A673 (cell line): ENCODE results near the gene BTBD8. TPM values are rescaled to one million over a fixed set of nuclear protein-coding genes. Genes with fewer than 3 reads are reported as not detected.

ENCODE experiments used
- BruUV-seq: library from RNA; stranded (reverse); fragments of 400-500 nt; replicated peaks from 2 replicates; lab custom pipeline; 2021; lab: Mats Ljungman, UMichigan
- CTCF ChIA-PET: fragments of 300-600 bp; sonication (Branson Sonifier 250); formaldehyde crosslinking; loops from one replicate; lab custom pipeline; 2022; ENCODE audit warnings: antibody characterized with exemption; lab: Charles Lee
- POLR2A ChIA-PET: fragments of 300-600 bp; sonication (Branson Sonifier 250); formaldehyde crosslinking; loops from one replicate; lab custom pipeline; 2022; ENCODE audit warnings: antibody characterized with exemption; ENCODE audit not compliant: low non-redundant PET; lab: Charles Lee
- DNase-seq: peaks from one replicate; pipeline ENCODE4 v3.0.0-alpha.2; 2015; ENCODE audit warnings: low spot score
- H3K27ac ChIP-seq: fragments of 200-600 bp; sonication (generic); 2 replicates; pipeline ENCODE4 v1.5.1; 2016; ENCODE audit warnings: mixed run types, low read depth, mild to moderate bottlenecking, mixed read lengths, antibody characterized with exemption, low read length; ENCODE audit not compliant: poor library complexity, severe bottlenecking
- H3K27me3 ChIP-seq: fragments of 200-600 bp; sonication (generic); replicated peaks from 2 replicates; pipeline ENCODE4 v1.6.1; 2017; ENCODE audit warnings: mixed run types, low read depth, mild to moderate bottlenecking, mixed read lengths, antibody characterized with exemption, low read length; ENCODE audit not compliant: insufficient read depth, poor library complexity
- H3K36me3 ChIP-seq: fragments of 200-600 bp; sonication (generic); 2 replicates; pipeline ENCODE4 v1.6.1; 2016; ENCODE audit warnings: mixed run types, mild to moderate bottlenecking, mixed read lengths, antibody characterized with exemption, low read length; ENCODE audit not compliant: insufficient read depth, poor library complexity, severe bottlenecking
- H3K4me1 ChIP-seq: fragments of 200-600 bp; sonication (generic); 2 replicates; pipeline ENCODE4 v1.6.1; 2017; ENCODE audit warnings: mixed run types, mild to moderate bottlenecking, mixed read lengths, antibody characterized with exemption, low read length; ENCODE audit not compliant: insufficient read depth, poor library complexity, severe bottlenecking
- H3K4me3 ChIP-seq: fragments of 200-600 bp; sonication (generic); 2 replicates; pipeline ENCODE4 v1.5.1; 2016; ENCODE audit warnings: low read depth, mixed run types, mild to moderate bottlenecking, mixed read lengths, low read length; ENCODE audit not compliant: poor library complexity, severe bottlenecking
- H3K9me3 ChIP-seq: fragments of 200-600 bp; sonication (generic); 2 replicates; pipeline ENCODE4 v1.6.1; 2016; ENCODE audit warnings: mixed run types, low read depth, mild to moderate bottlenecking, mixed read lengths, antibody characterized with exemption, low read length; ENCODE audit not compliant: poor library complexity, severe bottlenecking
- EZH2 ChIP-seq: fragments of 200-600 bp; sonication (generic); IDR thresholded peaks from 2 replicates; pipeline ENCODE4 v1.6.1; 2017; ENCODE audit warnings: borderline replicate concordance, low read depth, mild to moderate bottlenecking, mixed read lengths, antibody characterized with exemption, low read length; ENCODE audit not compliant: poor library complexity, severe bottlenecking
- intact Hi-C: fragments of 100-400 bp; cut with micrococcal nuclease; formaldehyde crosslinking; loops from one replicate; pipeline ENCODE4 v1.10.0; 2022; ENCODE audit not compliant: unreplicated experiment
- total RNA-seq: library from RNA; stranded (reverse); gene quantifications from 2 replicates; pipeline ENCODE4 v1.2.3, GENCODE V29; 2021
- TF ChIP-seq, protein P1 (sequence below): fragments of 300-800, 200-600 bp; sonication (generic); conservative IDR thresholded peaks from 2 replicates; pipeline ENCODE4 v1.5.1; 2017; ENCODE audit warnings: low read depth, mild to moderate bottlenecking, antibody characterized with exemption, low read length, moderate library complexity, mixed read lengths

BTBD8 gene
- total RNA-seq, 1 experiment from 2014 or later = 1.4 TPM

DNA sequence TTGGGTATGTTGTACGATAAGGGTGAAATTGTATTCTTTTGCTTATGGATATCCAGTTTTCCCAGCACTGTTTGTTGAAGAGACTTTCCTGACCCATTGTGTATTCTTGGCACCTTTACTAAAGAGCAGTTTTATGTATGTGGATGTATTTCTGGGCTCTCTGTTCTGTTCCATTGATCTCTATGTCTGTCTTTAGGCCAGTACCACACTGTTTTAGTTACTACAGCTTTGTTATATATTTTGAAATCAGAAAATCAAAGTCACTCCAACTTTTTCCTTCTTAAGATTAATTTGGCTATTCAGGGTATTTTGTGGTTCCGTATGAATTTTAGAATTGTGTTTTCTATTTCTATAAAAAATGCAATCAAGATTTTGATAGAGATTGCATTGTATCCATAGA is 74.8 kb downstream of the BTBD8 start:
- Histone ChIP-seq H3K9me3 (peaks cover 19% of the 10 kb centered on the region), H3K27ac (no peak overlapping the region), H3K4me3 (no peak overlapping the region), H3K36me3 (no peaks in the 10 kb centered on the region), H3K4me1 (no peaks in the 10 kb centered on the region), H3K27me3 (no peaks in the 10 kb centered on the region)
- ChIA-PET POLR2A (no interaction called here), CTCF (no interaction called here)
- intact Hi-C loops = no loop called here
- DNase-seq = no peak
- TF ChIP-seq, protein P1, sequence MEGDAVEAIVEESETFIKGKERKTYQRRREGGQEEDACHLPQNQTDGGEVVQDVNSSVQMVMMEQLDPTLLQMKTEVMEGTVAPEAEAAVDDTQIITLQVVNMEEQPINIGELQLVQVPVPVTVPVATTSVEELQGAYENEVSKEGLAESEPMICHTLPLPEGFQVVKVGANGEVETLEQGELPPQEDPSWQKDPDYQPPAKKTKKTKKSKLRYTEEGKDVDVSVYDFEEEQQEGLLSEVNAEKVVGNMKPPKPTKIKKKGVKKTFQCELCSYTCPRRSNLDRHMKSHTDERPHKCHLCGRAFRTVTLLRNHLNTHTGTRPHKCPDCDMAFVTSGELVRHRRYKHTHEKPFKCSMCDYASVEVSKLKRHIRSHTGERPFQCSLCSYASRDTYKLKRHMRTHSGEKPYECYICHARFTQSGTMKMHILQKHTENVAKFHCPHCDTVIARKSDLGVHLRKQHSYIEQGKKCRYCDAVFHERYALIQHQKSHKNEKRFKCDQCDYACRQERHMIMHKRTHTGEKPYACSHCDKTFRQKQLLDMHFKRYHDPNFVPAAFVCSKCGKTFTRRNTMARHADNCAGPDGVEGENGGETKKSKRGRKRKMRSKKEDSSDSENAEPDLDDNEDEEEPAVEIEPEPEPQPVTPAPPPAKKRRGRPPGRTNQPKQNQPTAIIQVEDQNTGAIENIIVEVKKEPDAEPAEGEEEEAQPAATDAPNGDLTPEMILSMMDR = no peak
- TF ChIP-seq EZH2 = no peak
- no TSS peak for BruUV-seq

DNA sequence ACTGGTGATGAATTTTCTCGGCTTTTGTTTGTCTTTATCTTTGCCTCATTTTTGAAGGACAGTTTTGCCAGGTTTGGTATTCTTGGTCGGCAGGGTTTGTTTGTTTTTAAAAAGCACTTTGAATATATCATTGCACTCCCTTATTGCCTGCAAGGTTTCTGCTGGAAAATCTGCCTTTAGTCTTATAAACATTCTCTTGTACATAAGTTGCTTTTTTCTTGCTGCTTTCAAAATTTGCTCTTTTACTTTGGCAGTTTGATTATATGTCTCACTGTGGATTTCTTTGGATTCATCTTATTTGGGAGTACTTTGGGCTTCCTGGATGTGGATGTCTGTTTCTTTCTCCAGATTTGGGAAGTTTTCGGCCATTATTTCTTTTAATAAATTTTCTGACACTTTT is 79.4 kb downstream of the BTBD8 start:
- DNase-seq = no peak
- H3K36me3 ChIP-seq = no peaks in the 10 kb centered on the region
- peaks cover 19% of the 10 kb centered on the region for H3K9me3 ChIP-seq
- H3K27ac ChIP-seq = no peak overlapping the region
- ChIA-PET POLR2A (no interaction called here), CTCF (no interaction called here)
- no peaks in the 10 kb centered on the region for H3K27me3 ChIP-seq
- TF ChIP-seq, protein P1 = no peak
- no peak for TF ChIP-seq EZH2
- H3K4me3 ChIP-seq = no peak overlapping the region
- BruUV-seq = no TSS peak
- intact Hi-C loops = no loop called here
- no peaks in the 10 kb centered on the region for H3K4me1 ChIP-seq

DNA sequence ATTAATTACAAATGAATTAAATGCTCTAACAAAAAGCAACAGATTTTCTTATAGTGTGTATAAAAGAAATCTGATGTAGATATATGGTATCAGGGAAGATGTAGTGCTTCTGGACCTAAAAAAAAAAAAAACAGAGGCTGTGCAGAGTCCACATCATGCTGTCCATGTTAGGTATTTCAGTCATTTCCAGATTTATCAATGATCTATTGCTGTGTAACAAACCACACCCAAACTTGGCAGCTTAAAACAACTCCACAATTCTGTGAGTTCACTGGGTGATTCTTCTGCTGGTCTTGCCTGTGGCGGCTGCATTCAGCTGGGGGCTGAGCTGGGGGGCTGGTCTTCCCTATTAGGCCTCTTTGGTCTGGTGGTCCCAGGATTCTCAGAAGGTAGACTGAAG is 85.2 kb downstream of the BTBD8 start:
- Histone ChIP-seq H3K9me3 (no peaks in the 10 kb centered on the region), H3K27me3 (no peaks in the 10 kb centered on the region), H3K4me3 (no peak overlapping the region), H3K4me1 (peaks cover 4% of the 10 kb centered on the region), H3K36me3 (no peaks in the 10 kb centered on the region), H3K27ac (no peak overlapping the region)
- POLR2A ChIA-PET = no interaction called here
- no TSS peak for BruUV-seq
- TF ChIP-seq, protein P1 = no peak
- TF ChIP-seq EZH2 = no peak
- CTCF ChIA-PET = no interaction called here
- DNase-seq = no peak
- intact Hi-C loops = no loop called here
